ENCODE measurements around the gene TMEM108. TPM values are rescaled to one million over a fixed set of nuclear protein-coding genes. Genes with fewer than 3 reads are reported as not detected.

The TMEM108 gene
- total RNA-seq, 4 donors from 2014 or later, result 2.6 to 9.2 (median 4.6) TPM

GRCh38 chr3:133294253-133294652 lies 256.1 kb downstream of the TMEM108 start:
- Histone ChIP-seq H3K36me3 (no peaks in the 10 kb centered on the region), H3K27ac (peak overlapping the region in 1 of 3 donors; percentile 32), H3K4me1 (peaks cover 11 to 31% of the 10 kb centered on the region in 2 donors), H3K27me3 (no peaks in the 10 kb centered on the region), H3K9me3 (no peaks in the 10 kb centered on the region), H3K4me3 (replicated peaks in 1 of 3) (no peak overlapping the region)
- intact Hi-C loops (cut with DNase I), result no loop called here
- DNase-seq, result no peak
- TF ChIP-seq POLR2A (IDR thresholded peaks at IDR 0.05) (no peak), CTCF (IDR thresholded peaks at IDR 0.05) (no peak)
- WGBS, 2 donors, result 75 to 88% methylated on average over 1 of the region's 1 CpG

- DNase-seq, result peak; percentile 19 to 29
- H3K27me3 ChIP-seq, result no peaks in the 10 kb centered on the region
- WGBS, 2 donors, result 60 to 86% methylated on average over 4 of the region's 4 CpGs
- intact Hi-C loops (cut with DNase I), result no loop called here
- H3K4me3 ChIP-seq (replicated peaks in 1 of 3), result no peak overlapping the region
- peaks cover 11 to 31% of the 10 kb centered on the region in 2 donors for H3K4me1 ChIP-seq
- no peaks in the 10 kb centered on the region for H3K36me3 ChIP-seq
- H3K9me3 ChIP-seq, result no peaks in the 10 kb centered on the region
- TF ChIP-seq CTCF (IDR thresholded peaks at IDR 0.05) (no peak), POLR2A (IDR thresholded peaks at IDR 0.05) (no peak)
- H3K27ac ChIP-seq, result peak overlapping the region in 1 of 3 donors; percentile 8
Observed at GRCh38 chr3:133295199-133295901, 257.2 kb downstream of the TMEM108 start.

GRCh38 chr3:133295944-133296917 lies 258.0 kb downstream of the TMEM108 start:
- Histone ChIP-seq H3K4me1 (peaks cover 11 to 31% of the 10 kb centered on the region in 2 donors), H3K27ac (peak overlapping the region in 1 of 3 donors; percentile 8), H3K27me3 (no peaks in the 10 kb centered on the region), H3K9me3 (no peaks in the 10 kb centered on the region), H3K36me3 (no peaks in the 10 kb centered on the region), H3K4me3 (replicated peaks in 1 of 3) (no peak overlapping the region)
- no peak for DNase-seq
- WGBS, 2 donors, result 72 to 78% methylated on average over 6 of the region's 6 CpGs
- intact Hi-C loops (cut with DNase I), result no loop called here
- no peak for TF ChIP-seq CTCF (IDR thresholded peaks at IDR 0.05)
- TF ChIP-seq POLR2A (IDR thresholded peaks at IDR 0.05), result no peak

- no peaks in the 10 kb centered on the region for H3K9me3 ChIP-seq
- H3K4me1 ChIP-seq, result peaks cover 11 to 31% of the 10 kb centered on the region in 2 donors
- no peaks in the 10 kb centered on the region for H3K36me3 ChIP-seq
- no peak overlapping the region for H3K4me3 ChIP-seq (replicated peaks in 1 of 3)
- no peak overlapping the region for H3K27ac ChIP-seq
- TF ChIP-seq POLR2A (IDR thresholded peaks at IDR 0.05) (no peak), CTCF (IDR thresholded peaks at IDR 0.05) (no peak)
- no peak for DNase-seq
- WGBS, 2 donors, result 75 to 91% methylated on average over 5 of the region's 5 CpGs
- H3K27me3 ChIP-seq, result no peaks in the 10 kb centered on the region
- intact Hi-C loops (cut with DNase I), result no loop called here
Observed at GRCh38 chr3:133296981-133297380, 258.8 kb downstream of the TMEM108 start.

Measured in thyroid gland (tissue), 4 donors.